ENCODE measurements around the gene WDR45B.

DNA sequence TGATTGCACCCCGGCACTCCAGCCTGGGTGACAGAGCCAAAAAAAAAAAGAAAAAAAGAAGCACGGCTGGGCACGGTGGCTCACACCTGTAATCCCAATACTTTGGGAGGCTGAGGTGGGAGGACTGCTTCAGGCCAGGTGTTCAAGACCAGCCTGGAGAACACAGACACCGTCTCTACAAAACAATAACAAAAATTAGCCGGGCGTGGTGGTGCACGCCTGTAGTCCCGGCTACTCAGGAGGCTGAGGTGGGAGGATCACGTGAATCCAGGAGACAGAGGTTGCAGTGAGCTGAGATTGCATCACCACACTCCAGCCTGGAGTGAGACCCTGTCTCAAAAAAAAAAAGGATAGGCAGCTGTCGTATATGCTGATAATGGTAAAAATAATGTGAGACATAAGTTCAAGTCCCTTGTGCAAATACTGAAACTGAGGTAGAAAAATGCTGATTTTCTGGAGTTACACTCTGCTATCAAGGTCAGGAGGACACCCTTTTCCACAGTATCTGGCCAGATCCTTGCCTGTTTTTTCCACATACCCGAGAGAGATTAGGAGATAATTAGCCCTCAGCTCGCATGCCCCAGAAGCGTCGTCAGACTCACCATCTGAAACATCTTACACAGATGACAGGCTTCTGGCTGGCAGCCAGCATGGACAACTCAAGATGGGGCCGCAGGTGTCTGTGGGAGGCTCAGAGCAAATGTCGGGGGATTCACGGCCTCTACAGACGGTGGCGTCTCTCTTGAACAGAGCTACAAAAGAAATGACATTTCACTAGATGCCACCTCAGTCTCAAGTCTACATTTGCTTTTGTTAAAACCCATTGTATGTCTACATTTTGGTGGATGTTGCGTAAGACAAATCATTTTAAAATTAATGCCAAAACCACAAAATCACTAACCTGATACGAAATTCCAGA lies 36.8 kb downstream of the WDR45B start:
- TF ChIP-seq, protein P1, sequence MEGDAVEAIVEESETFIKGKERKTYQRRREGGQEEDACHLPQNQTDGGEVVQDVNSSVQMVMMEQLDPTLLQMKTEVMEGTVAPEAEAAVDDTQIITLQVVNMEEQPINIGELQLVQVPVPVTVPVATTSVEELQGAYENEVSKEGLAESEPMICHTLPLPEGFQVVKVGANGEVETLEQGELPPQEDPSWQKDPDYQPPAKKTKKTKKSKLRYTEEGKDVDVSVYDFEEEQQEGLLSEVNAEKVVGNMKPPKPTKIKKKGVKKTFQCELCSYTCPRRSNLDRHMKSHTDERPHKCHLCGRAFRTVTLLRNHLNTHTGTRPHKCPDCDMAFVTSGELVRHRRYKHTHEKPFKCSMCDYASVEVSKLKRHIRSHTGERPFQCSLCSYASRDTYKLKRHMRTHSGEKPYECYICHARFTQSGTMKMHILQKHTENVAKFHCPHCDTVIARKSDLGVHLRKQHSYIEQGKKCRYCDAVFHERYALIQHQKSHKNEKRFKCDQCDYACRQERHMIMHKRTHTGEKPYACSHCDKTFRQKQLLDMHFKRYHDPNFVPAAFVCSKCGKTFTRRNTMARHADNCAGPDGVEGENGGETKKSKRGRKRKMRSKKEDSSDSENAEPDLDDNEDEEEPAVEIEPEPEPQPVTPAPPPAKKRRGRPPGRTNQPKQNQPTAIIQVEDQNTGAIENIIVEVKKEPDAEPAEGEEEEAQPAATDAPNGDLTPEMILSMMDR (IDR thresholded peaks at IDR 0.05): no peak
- TF ChIP-seq POLR2A (IDR thresholded peaks at IDR 0.05): no peak

Measured in ovary (tissue), 3 donors.